ENCODE data around the gene FCRL1.

- no peak for TF ChIP-seq EP300 (IDR thresholded peaks at IDR 0.05; ENCODE audit: low read depth)
- TF ChIP-seq POLR2A (IDR thresholded peaks at IDR 0.05), result no peak
- no peak for TF ChIP-seq CTCF (IDR thresholded peaks at IDR 0.05)
- no peak for TF ChIP-seq POLR2AphosphoS5 (IDR thresholded peaks at IDR 0.05)
Observed at GRCh38 chr1:157813269-157813668, 6.7 kb downstream of the FCRL1 start.
